Loucy (cell line): ENCODE results near the gene PRR5.

Source experiments
- H2AFZ ChIP-seq: fragments of 200-600 bp; sonication (generic); 2 replicates; pipeline ENCODE4 v1.6.0; 2016; ENCODE audit warnings: antibody characterized with exemption, mild to moderate bottlenecking, low read length, moderate library complexity
- H3F3A ChIP-seq: fragments of 200-600 bp; 2 replicates; pipeline ENCODE4 v1.6.0; 2016; ENCODE audit warnings: antibody characterized with exemption, low read depth, mild to moderate bottlenecking
- H3K27me3 ChIP-seq: fragments of 200-600 bp; sonication (generic); 2 replicates; pipeline ENCODE4 v1.6.1; 2014; ENCODE audit warnings: low read length, mild to moderate bottlenecking; ENCODE audit not compliant: insufficient read depth, poor library complexity, severe bottlenecking
- H3K36me3 ChIP-seq: fragments of 200-600 bp; sonication (generic); 2 replicates; pipeline ENCODE4 v1.6.1; 2016; ENCODE audit warnings: low read length; ENCODE audit not compliant: insufficient read depth
- H3K4me1 ChIP-seq: fragments of 200-600 bp; sonication (generic); 2 replicates; pipeline ENCODE4 v1.5.1; 2014; ENCODE audit warnings: low read length, mild to moderate bottlenecking; ENCODE audit not compliant: insufficient read depth, poor library complexity, severe bottlenecking
- H3K4me2 ChIP-seq: fragments of 200-600 bp; sonication (generic); 2 replicates; pipeline ENCODE4 v1.6.0; 2014; ENCODE audit warnings: antibody characterized with exemption, low read length, low read depth, mild to moderate bottlenecking; ENCODE audit not compliant: poor library complexity, severe bottlenecking
- H3K4me3 ChIP-seq: fragments of 200-600 bp; sonication (generic); 2 replicates; pipeline ENCODE4 v1.5.1; 2014; ENCODE audit warnings: low read length, mild to moderate bottlenecking, mixed read lengths; ENCODE audit not compliant: poor library complexity, severe bottlenecking
- H3K79me2 ChIP-seq: fragments of 200-600 bp; sonication (generic); 2 replicates; pipeline ENCODE4 v1.6.1; 2014; ENCODE audit warnings: low read length; ENCODE audit not compliant: insufficient read depth
- H3K9ac ChIP-seq: fragments of 200-600 bp; sonication (generic); 2 replicates; pipeline ENCODE4 v1.6.0; 2014; ENCODE audit warnings: mild to moderate bottlenecking, low read depth, low read length, moderate library complexity; ENCODE audit not compliant: poor library complexity, severe bottlenecking
- H3K9me2 ChIP-seq: fragments of 200-600 bp; sonication (generic); replicated peaks from 2 replicates; pipeline ENCODE4 v1.6.1; 2016; ENCODE audit warnings: low read depth, low read length, mixed read lengths
- H3K9me3 ChIP-seq: fragments of 200-600 bp; sonication (generic); 2 replicates; pipeline ENCODE4 v1.6.1; 2014; ENCODE audit warnings: mild to moderate bottlenecking, antibody characterized with exemption, low read length, low read depth; ENCODE audit not compliant: insufficient read depth
- H4K20me1 ChIP-seq: fragments of 200-600 bp; sonication (generic); 2 replicates; pipeline ENCODE4 v1.6.0; 2014; ENCODE audit warnings: antibody characterized with exemption, low read length, mild to moderate bottlenecking; ENCODE audit not compliant: insufficient read depth, poor library complexity, severe bottlenecking
- CTCF ChIP-seq: fragments of 200-600 bp; sonication (generic); conservative IDR thresholded peaks from 2 replicates; pipeline ENCODE4 v1.5.1; 2014; ENCODE audit warnings: mild to moderate bottlenecking, antibody characterized with exemption, low read length
- EZH2phosphoT487 ChIP-seq: fragments of 200-600 bp; IDR thresholded peaks from 2 replicates; pipeline ENCODE4 v1.6.1; 2018; ENCODE audit warnings: antibody characterized with exemption, mild to moderate bottlenecking, moderate library complexity, borderline replicate concordance

PRR5 gene

DNA sequence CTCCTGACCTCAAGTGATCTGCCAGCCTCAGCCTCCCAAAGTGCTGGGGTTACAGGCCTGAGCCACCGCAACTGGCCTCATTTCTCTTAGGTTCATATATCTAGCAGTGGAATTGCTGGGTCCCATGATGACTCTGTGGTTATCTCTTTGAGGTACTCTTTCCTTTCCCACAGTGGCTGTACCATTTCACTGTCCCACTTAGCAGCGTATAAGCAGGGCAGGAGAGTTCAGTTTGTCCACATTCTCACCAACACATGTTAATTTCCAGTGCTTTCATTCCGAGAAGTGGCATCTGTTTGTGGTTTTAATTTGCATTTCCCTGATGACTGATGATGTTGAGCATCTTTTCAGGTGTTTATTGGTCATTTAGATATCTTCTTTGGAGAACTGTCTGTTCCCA lies 16.4 kb downstream of the PRR5 start:
- H3K4me3 ChIP-seq = no peak overlapping the region
- no peaks in the 10 kb centered on the region for H3F3A ChIP-seq
- no peak overlapping the region for H3K9ac ChIP-seq
- H3K4me2 ChIP-seq = no peak overlapping the region
- H3K27me3 ChIP-seq = no peaks in the 10 kb centered on the region
- H3K79me2 ChIP-seq = no peaks in the 10 kb centered on the region
- no peaks in the 10 kb centered on the region for H3K4me1 ChIP-seq
- no peaks in the 10 kb centered on the region for H4K20me1 ChIP-seq
- no peak overlapping the region for H2AFZ ChIP-seq
- H3K36me3 ChIP-seq = no peaks in the 10 kb centered on the region
- H3K9me3 ChIP-seq = no peaks in the 10 kb centered on the region
- no peaks in the 10 kb centered on the region for H3K9me2 ChIP-seq
- no peak for TF ChIP-seq EZH2phosphoT487
- TF ChIP-seq CTCF = no peak

DNA sequence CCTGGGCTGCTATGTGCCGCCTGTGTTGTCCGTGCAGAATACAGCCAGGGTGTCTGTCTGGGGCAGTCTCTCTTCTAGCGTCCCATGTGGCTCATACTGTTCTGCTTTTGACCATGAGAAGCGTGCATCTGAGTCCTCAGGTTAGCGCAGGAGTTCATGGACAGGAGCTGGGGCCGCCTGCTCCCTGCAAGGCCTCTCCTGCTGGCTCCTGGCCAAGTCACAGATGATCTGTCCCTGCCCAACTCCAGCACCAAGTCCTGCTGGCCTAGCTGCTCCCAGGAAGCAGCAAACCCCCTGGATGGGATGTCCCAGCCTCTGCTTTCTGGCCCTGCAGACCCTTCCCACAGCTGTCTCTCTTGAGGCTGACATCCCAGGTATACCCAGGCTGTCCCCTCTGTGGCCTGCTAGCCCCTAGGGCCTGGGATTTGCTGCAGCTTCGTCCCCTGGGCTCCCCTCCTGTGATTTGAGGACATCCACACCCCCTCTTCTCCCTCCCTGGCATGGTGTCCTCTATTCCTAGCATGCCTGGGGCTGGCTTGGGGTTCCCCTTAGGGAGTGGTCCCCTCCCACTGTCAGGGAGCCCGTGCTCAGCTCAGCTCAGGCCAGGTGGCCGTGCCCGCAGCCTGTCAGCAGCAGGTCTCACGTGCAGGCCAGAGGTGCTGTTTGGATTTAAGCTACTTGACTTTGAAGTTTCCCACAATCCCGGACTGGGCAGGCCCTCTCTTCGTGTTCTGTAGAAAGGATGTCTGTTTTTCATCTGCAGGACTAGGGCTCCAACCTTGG lies 17.8 kb downstream of the PRR5 start:
- Histone ChIP-seq H3K4me1 (no peaks in the 10 kb centered on the region), H3K9me3 (no peaks in the 10 kb centered on the region), H3K36me3 (no peaks in the 10 kb centered on the region), H3K27me3 (no peaks in the 10 kb centered on the region), H3K9ac (no peak overlapping the region), H4K20me1 (no peaks in the 10 kb centered on the region), H3K79me2 (no peaks in the 10 kb centered on the region), H3K4me3 (no peak overlapping the region), H3K9me2 (no peaks in the 10 kb centered on the region), H2AFZ (no peak overlapping the region), H3K4me2 (no peak overlapping the region), H3F3A (no peaks in the 10 kb centered on the region)
- no peak for TF ChIP-seq CTCF

GRCh38 chr22:44721213-44721612 lies 19.2 kb downstream of the PRR5 start:
- Histone ChIP-seq H3K36me3 (no peaks in the 10 kb centered on the region), H4K20me1 (no peaks in the 10 kb centered on the region), H3K4me1 (no peaks in the 10 kb centered on the region), H3K4me3 (no peak overlapping the region), H3K27me3 (no peaks in the 10 kb centered on the region), H2AFZ (no peak overlapping the region), H3K9ac (no peak overlapping the region), H3K79me2 (no peaks in the 10 kb centered on the region), H3K9me2 (no peaks in the 10 kb centered on the region), H3K9me3 (no peaks in the 10 kb centered on the region), H3K4me2 (no peak overlapping the region), H3F3A (no peaks in the 10 kb centered on the region)
- no peak for TF ChIP-seq CTCF
- TF ChIP-seq EZH2phosphoT487 = no peak
